OCI-LY7 (cell line): ENCODE measurements around the gene ALDH1L2.

Source experiments
- CTCF ChIP-seq: fragments of 200-600 bp; sonication (generic); conservative IDR thresholded peaks from 2 replicates; pipeline ENCODE4 v1.5.1; 2014; ENCODE audit warnings: mild to moderate bottlenecking, antibody characterized with exemption, low read length, moderate library complexity, mixed read lengths
- EZH2phosphoT487 ChIP-seq: fragments of 200-600 bp; sonication (generic); IDR thresholded peaks from 2 replicates; pipeline ENCODE4 v1.6.1; 2018; ENCODE audit warnings: low read depth, borderline replicate concordance, mild to moderate bottlenecking, mixed run types, antibody characterized with exemption, low read length, moderate library complexity, mixed read lengths

DNA sequence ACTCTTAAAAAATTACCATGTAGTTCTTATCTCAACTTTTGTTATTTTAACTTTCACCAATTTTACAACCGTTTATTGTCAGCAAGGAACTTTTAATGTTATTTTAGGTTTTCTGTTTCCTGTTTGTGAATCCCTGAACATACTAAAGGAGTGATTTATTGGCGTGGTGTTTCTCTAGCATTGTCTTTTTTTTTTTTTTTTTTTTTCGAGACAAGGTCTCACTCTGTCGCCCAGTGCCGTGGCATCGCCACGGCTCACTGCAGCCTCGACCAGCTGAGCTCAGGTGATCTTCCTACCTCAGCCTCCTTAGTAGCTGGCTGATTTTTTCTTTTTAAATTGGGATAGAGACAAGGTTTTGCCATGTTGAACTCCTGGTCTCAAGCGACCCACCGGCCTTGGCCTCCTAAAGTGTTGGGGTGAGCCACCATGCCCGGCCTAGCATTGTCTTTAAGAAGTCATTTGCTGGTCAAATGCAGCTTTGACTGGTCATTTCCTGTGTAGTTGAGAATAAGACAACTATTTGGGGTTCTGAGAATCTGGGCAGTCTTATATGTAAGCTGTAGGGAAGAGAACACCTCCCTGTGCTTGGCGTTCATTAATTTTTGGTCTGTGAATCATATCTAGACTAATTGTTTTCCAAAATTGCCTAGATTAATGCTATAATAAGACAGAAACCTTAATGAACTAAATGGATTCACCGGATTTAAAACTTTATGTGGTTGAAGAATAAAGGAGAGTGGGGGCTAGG, 25.4 kb upstream of the ALDH1L2 start:
- no peak for TF ChIP-seq CTCF
- TF ChIP-seq EZH2phosphoT487: no peak
